MM.1S (cell line): ENCODE measurements around the gene AKR1A1.

ENCODE experiments used
- EZH2 ChIP-seq: fragments of 300-600 bp; sonication (generic); optimal IDR thresholded peaks from 2 replicates; pipeline ENCODE3; 2017; ENCODE audit warnings: low read depth, mild to moderate bottlenecking, antibody characterized with exemption, low read length, mixed read lengths
- EZH2phosphoT487 ChIP-seq: fragments of 300-600 bp; sonication (generic); IDR thresholded peaks from 2 replicates; pipeline ENCODE4 v1.6.1; 2018; ENCODE audit warnings: antibody characterized with exemption, low read length
- TF ChIP-seq, protein P1 (sequence below): fragments of 300-600 bp; sonication (generic); IDR thresholded peaks from 2 replicates; pipeline ENCODE4 v1.5.1; 2016; ENCODE audit warnings: antibody characterized with exemption, low read length, mixed read lengths

DNA sequence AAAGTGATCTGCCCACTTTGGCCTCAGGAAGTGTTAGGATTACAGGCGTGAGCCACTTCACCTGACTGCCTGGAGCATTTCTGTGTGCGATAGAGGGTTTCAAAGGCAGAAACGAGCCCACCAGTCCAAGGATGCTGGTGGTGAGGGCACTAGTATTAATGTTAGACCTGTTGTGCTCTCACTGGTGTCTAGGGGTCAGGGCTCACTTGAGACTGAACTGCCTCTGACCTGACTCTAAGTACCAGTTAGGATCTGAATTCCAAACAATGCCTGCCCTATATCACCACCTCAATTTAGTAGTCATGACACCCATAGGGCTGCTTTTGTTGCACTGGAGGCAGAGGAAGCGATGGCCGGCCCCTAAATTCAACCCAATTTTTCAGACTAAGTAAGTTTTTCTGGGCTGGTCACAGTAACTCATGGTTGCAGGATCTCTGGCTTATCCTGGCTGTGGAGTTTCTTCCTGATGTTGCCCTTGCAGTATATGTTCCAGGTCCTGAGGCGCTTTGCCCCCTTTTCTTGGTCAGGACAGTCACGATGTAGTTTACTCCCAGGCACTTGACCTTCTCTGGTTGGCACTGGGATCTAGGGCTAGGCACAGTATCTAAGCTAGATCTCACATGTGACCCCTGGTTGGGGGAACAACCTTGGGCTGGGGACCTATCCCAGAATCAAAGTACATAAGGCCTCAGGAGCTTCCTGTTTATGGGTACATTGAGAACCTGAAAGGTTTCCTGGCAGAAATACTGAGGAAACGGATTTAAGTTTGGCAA lies 68.7 kb downstream of the AKR1A1 start:
- TF ChIP-seq EZH2phosphoT487 (no peak), EZH2 (no peak)
- TF ChIP-seq, protein P1, sequence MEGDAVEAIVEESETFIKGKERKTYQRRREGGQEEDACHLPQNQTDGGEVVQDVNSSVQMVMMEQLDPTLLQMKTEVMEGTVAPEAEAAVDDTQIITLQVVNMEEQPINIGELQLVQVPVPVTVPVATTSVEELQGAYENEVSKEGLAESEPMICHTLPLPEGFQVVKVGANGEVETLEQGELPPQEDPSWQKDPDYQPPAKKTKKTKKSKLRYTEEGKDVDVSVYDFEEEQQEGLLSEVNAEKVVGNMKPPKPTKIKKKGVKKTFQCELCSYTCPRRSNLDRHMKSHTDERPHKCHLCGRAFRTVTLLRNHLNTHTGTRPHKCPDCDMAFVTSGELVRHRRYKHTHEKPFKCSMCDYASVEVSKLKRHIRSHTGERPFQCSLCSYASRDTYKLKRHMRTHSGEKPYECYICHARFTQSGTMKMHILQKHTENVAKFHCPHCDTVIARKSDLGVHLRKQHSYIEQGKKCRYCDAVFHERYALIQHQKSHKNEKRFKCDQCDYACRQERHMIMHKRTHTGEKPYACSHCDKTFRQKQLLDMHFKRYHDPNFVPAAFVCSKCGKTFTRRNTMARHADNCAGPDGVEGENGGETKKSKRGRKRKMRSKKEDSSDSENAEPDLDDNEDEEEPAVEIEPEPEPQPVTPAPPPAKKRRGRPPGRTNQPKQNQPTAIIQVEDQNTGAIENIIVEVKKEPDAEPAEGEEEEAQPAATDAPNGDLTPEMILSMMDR = no peak
